Measurements from ENCODE around the gene INPP5D. TPM values are rescaled to one million over a fixed set of nuclear protein-coding genes. Genes with fewer than 3 reads are reported as not detected.
"Not testable (repeated sequence)": the region's sequence is repeated elsewhere in the genome, so short reads cannot be mapped to it uniquely, and the experiment has no call there.

INPP5D gene
- total RNA-seq, 1 donor from 2014 or later: 275 TPM

DNA sequence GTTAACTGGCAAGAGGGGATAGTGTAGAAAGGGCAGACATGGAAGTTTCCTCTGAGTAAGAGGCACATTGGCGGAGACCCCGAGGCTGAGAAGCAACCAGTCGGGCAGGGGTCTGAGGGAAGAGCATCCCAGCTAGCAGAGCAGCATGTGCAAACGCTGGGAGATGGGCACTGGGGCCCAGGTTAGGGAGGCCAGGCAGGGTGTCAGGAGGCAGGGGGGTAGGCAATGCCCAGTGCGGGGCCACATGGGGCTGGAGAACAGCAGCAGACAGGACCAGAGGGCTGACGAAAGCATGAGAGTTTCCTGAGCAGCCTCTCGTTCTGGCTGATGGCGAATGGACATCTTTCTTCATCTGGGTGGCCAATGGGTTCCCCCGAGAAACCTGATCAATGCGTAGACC, 88.2 kb downstream of the INPP5D start:
- H3K4me3 Mint-ChIP-seq: no peak overlapping the region
- H3K9me3 Mint-ChIP-seq: no peaks in the 10 kb centered on the region
- intact Hi-C loops (cut with micrococcal nuclease): no loop called here
- TF ChIP-seq, protein P1, sequence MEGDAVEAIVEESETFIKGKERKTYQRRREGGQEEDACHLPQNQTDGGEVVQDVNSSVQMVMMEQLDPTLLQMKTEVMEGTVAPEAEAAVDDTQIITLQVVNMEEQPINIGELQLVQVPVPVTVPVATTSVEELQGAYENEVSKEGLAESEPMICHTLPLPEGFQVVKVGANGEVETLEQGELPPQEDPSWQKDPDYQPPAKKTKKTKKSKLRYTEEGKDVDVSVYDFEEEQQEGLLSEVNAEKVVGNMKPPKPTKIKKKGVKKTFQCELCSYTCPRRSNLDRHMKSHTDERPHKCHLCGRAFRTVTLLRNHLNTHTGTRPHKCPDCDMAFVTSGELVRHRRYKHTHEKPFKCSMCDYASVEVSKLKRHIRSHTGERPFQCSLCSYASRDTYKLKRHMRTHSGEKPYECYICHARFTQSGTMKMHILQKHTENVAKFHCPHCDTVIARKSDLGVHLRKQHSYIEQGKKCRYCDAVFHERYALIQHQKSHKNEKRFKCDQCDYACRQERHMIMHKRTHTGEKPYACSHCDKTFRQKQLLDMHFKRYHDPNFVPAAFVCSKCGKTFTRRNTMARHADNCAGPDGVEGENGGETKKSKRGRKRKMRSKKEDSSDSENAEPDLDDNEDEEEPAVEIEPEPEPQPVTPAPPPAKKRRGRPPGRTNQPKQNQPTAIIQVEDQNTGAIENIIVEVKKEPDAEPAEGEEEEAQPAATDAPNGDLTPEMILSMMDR (IDR thresholded peaks at IDR 0.05): no peak
- no peaks in the 10 kb centered on the region for H3K27me3 Mint-ChIP-seq
- POLR2A ChIA-PET: no interaction called here
- ATAC-seq (ENCODE audit: low read depth) (no peak), DNase-seq (no peak)
- H3K36me3 Mint-ChIP-seq (ENCODE audit: low read depth): peaks cover 96% of the 10 kb centered on the region
- peak overlapping the region; percentile 20 for H3K27ac Mint-ChIP-seq
- CTCF ChIA-PET: no interaction called here
- peaks cover 6% of the 10 kb centered on the region for H3K4me1 Mint-ChIP-seq

DNA sequence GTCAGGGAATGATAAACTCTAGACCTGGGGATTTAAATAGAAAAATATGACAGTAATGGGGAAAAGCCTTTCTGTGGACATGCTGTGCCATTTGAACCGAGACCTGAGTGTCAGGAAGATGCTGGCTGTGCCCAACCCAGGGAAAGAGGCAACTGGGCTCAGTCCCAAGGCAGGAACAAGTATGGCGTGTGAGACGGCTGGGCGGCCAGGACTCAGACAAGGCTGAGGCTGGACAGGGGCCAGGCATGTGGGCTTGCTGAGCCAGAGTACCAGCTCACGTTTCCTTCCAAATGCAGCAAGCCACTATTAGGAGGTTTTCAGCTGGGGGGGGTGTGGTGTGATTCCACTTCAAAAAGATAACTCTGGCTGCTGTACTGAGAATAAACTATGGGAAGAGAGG, 92.4 kb downstream of the INPP5D start:
- no peaks in the 10 kb centered on the region for H3K9me3 Mint-ChIP-seq
- peaks cover 90% of the 10 kb centered on the region for H3K36me3 Mint-ChIP-seq (ENCODE audit: low read depth)
- TF ChIP-seq, protein P1 (IDR thresholded peaks at IDR 0.05): no peak
- no peaks in the 10 kb centered on the region for H3K4me1 Mint-ChIP-seq
- H3K4me3 Mint-ChIP-seq: no peak overlapping the region
- CTCF ChIA-PET: no interaction called here
- intact Hi-C loops (cut with micrococcal nuclease): no loop called here
- POLR2A ChIA-PET: no interaction called here
- peak overlapping the region; percentile 51 for H3K27ac Mint-ChIP-seq
- no peaks in the 10 kb centered on the region for H3K27me3 Mint-ChIP-seq
- ATAC-seq (ENCODE audit: low read depth) (no peak), DNase-seq (no peak)

DNA sequence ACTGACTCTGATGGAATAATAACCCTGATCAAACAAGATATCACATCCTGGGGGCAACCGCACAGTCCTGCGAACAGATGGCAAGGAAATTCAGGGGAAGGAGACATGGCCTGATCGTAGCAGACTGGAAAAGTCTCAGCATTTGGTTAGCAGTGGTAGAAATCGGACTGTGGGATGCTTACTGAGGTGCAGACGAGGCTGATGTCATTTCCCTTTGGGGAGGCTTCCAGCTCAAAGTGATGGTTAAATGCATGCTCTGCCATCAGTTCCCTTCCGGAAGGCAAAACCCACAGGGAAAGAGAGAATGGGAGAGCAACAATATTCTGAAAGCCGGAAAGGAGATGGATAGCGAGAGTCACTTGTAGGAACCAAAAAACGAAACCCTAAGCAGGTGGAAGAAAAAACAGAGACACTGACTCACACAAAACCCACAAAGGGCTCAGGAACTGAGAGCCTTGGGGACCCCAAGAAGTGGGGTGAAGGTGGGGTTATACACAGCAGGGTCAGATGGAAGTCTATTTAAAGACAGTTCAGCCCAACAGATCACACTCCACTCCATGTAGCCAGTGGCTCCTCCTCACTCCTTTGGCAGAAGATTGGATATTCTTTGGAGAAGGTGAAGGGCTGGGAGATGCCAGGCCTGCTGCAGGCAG, 93.1 kb downstream of the INPP5D start:
- TF ChIP-seq, protein P1 (IDR thresholded peaks at IDR 0.05): no peak
- Mint-ChIP-seq H3K9me3 (no peaks in the 10 kb centered on the region), H3K27ac (peak overlapping the region; percentile 60), H3K4me1 (no peaks in the 10 kb centered on the region), H3K4me3 (no peak overlapping the region), H3K27me3 (no peaks in the 10 kb centered on the region), H3K36me3 (ENCODE audit: low read depth) (peaks cover 88% of the 10 kb centered on the region)
- intact Hi-C loops (cut with micrococcal nuclease): no loop called here
- POLR2A ChIA-PET: no interaction called here
- CTCF ChIA-PET: no interaction called here
- DNase-seq: no peak
- no peak for ATAC-seq (ENCODE audit: low read depth)

DNA sequence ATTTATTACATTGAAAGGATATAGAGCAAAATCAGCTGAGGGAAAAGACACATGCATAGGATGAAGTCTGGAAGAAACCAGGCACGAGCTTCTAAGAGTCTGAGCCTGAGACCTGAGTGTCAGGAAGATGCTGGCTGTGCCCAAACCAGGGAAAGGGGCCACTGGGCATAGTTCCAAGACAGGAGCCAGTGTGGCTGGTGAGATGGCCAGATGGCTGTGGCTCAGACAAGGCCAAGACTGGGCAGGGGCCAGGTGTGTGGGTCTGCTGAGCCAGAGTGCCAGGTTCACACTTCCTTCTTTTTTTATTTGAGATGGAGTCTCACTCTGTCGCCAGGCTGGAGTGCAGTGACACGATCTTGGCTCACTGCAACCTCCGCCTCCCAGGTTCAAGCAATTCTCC, 95.9 kb downstream of the INPP5D start:
- Mint-ChIP-seq H3K27ac (peak overlapping the region; percentile 24), H3K4me3 (no peak overlapping the region), H3K4me1 (no peaks in the 10 kb centered on the region), H3K36me3 (ENCODE audit: low read depth) (peaks cover 87% of the 10 kb centered on the region), H3K9me3 (no peaks in the 10 kb centered on the region), H3K27me3 (no peaks in the 10 kb centered on the region)
- TF ChIP-seq, protein P1 (IDR thresholded peaks at IDR 0.05): no peak
- CTCF ChIA-PET: no interaction called here
- DNase-seq: no peak
- POLR2A ChIA-PET: interaction anchor here (0.6 kb wide), 1 partner anchor 60 kb away, joined by 9 read pairs; no protein-coding TSS in a partner anchor
- intact Hi-C loops (cut with micrococcal nuclease): no loop called here
- ATAC-seq (ENCODE audit: low read depth): no peak

DNA sequence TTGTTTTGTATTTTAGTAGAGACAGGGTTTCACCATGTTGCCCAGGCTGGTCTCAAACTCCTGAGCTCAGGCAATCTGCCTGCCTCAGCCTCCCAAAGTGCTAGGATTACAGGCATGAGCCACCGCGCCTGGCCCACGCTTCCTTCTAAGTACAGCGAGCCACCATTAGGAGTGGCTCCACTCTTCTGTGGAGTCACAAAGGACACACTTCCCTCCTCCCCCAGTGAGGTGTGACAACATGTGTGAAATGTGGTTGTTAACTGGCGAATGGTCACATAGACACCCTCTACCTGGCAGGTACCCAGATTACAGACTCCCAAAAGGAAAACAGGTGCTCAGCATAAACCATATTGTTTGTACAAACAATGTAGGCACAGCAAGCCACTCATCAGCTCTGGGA, 96.3 kb downstream of the INPP5D start:
- ATAC-seq (ENCODE audit: low read depth); H3K4me3 Mint-ChIP-seq: not testable (repeated sequence)
- H3K36me3 Mint-ChIP-seq (ENCODE audit: low read depth): peaks cover 88% of the 10 kb centered on the region

More for the DNA sequence above, 96.3 kb downstream of the INPP5D start:
- H3K4me1 Mint-ChIP-seq; CTCF ChIA-PET; H3K9me3 Mint-ChIP-seq; intact Hi-C loops (cut with micrococcal nuclease); H3K27ac Mint-ChIP-seq; POLR2A ChIA-PET; DNase-seq; H3K27me3 Mint-ChIP-seq: not testable (repeated sequence)
